Erythroblast (primary cell): Measurements from ENCODE around the gene COL4A2.

Source experiments
- GATA1 ChIP-seq: IDR thresholded peaks from 2 replicates; pipeline ENCODE4 v1.6.1; 2011; ENCODE audit warnings: low read depth, mild to moderate bottlenecking, control low read depth, low read length, moderate library complexity
- POLR2A ChIP-seq: IDR thresholded peaks from 2 replicates; pipeline ENCODE4 v1.6.1; 2011; ENCODE audit warnings: mild to moderate bottlenecking, low read length

- no peak for TF ChIP-seq POLR2A
- no peak for TF ChIP-seq GATA1
Observed at GRCh38 chr13:110334256-110334655, 27.2 kb downstream of the COL4A2 start.
